ENCODE measurements around the gene PRIM2.
"Not testable (repeated sequence)": the region's sequence is repeated elsewhere in the genome, so short reads cannot be mapped to it uniquely, and the experiment has no call there.

DNA sequence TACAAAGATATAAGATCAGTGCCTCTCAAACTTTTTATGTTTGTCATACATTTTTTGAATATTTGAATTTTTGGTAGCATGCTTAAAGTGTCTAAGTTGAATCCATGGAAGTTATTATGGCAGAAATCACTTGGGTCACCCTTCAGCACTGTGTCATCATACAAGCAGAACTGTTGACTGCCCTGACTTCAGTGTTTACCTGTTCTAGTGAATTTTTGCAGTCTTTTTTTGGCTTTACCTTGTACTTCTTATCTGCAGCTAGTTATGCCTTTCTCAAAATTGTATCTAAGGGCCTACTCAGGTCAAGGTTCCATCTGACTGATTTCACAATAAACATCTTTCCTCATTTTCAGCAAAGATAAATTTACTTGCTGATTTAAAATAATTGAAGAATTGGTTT is 241.7 kb downstream of the PRIM2 start:
- not testable (repeated sequence) for TF ChIP-seq CBX3 (IDR thresholded peaks at IDR 0.05; ENCODE audit: borderline replicate concordance, low read depth); PAX5 (IDR thresholded peaks at IDR 0.05; ENCODE audit: borderline replicate concordance, low read depth, low read length); BHLHE40 (IDR thresholded peaks at IDR 0.05; ENCODE audit: borderline replicate concordance in 1 of 2, low read depth in 2 of 2, low read length in 1 of 2); YBX1 (IDR thresholded peaks at IDR 0.05); ESRRA (IDR thresholded peaks at IDR 0.05; ENCODE audit: low read length); RAD21 (IDR thresholded peaks at IDR 0.05; ENCODE audit: insufficient read depth, low read depth, low read length); HDGF (IDR thresholded peaks at IDR 0.05); POLR2A (IDR thresholded peaks at IDR 0.05; ENCODE audit: low read depth, low read length)
- TF ChIP-seq, protein P1, sequence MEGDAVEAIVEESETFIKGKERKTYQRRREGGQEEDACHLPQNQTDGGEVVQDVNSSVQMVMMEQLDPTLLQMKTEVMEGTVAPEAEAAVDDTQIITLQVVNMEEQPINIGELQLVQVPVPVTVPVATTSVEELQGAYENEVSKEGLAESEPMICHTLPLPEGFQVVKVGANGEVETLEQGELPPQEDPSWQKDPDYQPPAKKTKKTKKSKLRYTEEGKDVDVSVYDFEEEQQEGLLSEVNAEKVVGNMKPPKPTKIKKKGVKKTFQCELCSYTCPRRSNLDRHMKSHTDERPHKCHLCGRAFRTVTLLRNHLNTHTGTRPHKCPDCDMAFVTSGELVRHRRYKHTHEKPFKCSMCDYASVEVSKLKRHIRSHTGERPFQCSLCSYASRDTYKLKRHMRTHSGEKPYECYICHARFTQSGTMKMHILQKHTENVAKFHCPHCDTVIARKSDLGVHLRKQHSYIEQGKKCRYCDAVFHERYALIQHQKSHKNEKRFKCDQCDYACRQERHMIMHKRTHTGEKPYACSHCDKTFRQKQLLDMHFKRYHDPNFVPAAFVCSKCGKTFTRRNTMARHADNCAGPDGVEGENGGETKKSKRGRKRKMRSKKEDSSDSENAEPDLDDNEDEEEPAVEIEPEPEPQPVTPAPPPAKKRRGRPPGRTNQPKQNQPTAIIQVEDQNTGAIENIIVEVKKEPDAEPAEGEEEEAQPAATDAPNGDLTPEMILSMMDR (IDR thresholded peaks at IDR 0.05 in 2 of 3, conservative IDR thresholded peaks at IDR 0.05 in 1 of 3; ENCODE audit: control insufficient read depth in 2 of 3, extremely low read depth in 1 of 3, insufficient read depth in 1 of 3, low read depth in 3 of 3, low read length in 3 of 3), result not testable (repeated sequence)
